C4-2B (cell line): ENCODE results near the gene NUDCD3.

Experiments used
- H3K27ac ChIP-seq: fragments of 450-650 bp; 2 replicates; pipeline ENCODE4 v1.5.1; 2017
- CTCF ChIP-seq: fragments of 450-650 bp; conservative IDR thresholded peaks from 2 replicates; pipeline ENCODE4 v1.5.1; 2017; ENCODE audit warnings: mild to moderate bottlenecking
- ZFX ChIP-seq: fragments of 450-650 bp; IDR thresholded peaks from 2 replicates; pipeline ENCODE4 v1.6.1; 2017

The NUDCD3 gene

DNA sequence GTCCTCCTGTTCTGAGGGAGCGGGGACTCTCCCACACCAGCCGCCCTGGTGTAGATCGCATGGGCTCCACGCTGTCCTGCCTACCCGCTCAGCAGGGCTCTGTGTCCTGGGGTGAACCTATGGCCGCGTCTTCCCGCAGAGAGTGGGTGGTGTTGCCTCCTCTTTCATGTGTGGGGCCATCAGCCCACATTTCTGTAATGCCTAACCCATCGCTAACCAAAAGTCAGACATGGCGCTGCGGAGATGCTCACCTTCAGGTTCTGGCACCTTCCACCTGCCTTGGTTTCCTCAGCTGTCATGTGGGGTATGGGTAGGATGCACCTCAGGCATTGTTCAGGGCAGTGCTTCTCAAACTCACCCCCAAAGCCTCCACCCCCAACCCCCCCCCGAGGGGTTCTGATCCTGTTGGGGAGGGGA, 114.5 kb downstream of the NUDCD3 start:
- no peak for TF ChIP-seq ZFX
- TF ChIP-seq CTCF: no peak
- H3K27ac ChIP-seq: no peak overlapping the region

GRCh38 chr7:44375236-44375699, 115.2 kb downstream of the NUDCD3 start:
- TF ChIP-seq ZFX: no peak
- TF ChIP-seq CTCF: no peak; the same call in 1 of the 2 replicates
- H3K27ac ChIP-seq: no peak overlapping the region

DNA sequence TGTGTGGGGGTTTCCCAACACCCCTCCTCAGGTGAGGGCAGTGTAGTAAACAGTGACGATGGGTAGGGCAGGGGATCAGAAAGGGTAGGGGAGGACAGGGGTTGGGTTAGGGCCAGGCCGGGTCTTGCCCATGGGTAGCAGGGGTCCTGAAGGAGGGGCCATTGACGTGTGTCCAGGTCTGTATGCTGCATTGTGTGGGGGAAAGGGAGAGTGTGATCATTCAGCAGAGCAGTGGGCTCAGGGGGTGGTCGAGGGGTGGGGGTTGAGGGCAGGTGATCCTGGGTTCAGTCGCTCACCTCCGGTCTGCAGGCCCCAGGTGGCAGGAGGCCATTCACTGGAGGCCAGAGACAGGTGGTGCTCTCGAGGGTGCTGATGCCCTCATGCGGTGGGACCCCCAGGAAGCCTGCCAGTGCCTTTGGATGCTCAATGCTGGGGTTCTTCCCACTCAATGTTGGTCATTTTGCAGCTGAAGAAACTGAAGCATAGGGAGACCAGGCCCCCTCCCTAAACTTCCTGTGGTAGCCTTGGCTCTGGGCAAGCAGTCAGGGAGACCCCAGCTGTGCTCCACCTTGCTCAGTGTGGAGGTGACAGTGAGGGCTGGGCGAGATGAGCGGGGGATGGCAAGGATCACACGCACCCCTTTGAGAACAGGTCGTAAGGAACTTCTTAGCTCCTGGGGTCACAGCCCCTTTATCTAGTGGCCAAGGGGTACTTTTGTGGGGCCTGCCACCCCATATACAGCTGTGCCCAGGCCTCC, 116.3 kb downstream of the NUDCD3 start:
- TF ChIP-seq CTCF (no peak), ZFX (no peak)
- no peak overlapping the region for H3K27ac ChIP-seq

GRCh38 chr7:44373418-44373740, 117.1 kb downstream of the NUDCD3 start:
- no peak overlapping the region for H3K27ac ChIP-seq
- TF ChIP-seq CTCF (no peak), ZFX (no peak)

DNA sequence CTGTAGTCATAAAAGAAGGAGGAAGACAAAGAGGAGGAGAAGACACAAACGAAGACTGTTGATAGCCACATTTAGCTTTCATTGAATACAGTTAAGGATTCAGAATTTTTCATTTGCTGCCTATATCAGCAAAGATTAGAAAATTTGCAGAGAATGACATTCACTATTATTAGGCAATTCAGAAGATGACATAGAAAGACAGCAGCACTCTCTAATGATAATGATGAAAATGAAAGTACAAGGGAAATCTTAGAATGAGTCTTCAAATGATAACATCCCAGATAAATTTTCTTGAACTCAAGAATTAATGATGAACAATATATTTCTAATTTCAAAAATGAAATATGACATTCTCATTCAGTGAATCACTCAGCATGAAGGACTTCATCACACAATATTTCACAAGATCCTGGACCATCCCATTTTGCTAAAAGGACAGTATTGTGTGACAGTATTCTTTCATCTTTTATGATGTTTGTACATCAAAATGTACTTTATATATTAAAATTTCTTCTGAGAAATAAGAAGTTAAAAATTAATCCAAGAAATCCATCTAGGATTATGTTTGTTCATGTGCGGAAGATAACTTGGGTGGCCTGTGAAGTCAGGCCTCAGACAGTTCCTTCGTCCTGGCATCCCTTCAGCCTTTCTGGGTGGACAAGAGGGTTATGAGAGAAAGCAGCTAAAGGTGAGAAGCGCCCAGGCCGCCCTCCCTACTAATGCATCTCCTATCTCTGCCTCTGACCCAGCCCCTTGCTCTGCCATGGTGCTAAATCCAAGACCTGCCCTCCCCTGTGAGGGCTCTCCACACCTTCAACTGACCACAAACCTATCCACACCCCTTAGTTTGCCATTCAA, 117.7 kb downstream of the NUDCD3 start:
- TF ChIP-seq ZFX (no peak), CTCF (no peak)
- no peak overlapping the region for H3K27ac ChIP-seq

GRCh38 chr7:44368885-44369284, 121.6 kb downstream of the NUDCD3 start:
- no peak for TF ChIP-seq ZFX
- TF ChIP-seq CTCF: no peak
- H3K27ac ChIP-seq: no peak overlapping the region

DNA sequence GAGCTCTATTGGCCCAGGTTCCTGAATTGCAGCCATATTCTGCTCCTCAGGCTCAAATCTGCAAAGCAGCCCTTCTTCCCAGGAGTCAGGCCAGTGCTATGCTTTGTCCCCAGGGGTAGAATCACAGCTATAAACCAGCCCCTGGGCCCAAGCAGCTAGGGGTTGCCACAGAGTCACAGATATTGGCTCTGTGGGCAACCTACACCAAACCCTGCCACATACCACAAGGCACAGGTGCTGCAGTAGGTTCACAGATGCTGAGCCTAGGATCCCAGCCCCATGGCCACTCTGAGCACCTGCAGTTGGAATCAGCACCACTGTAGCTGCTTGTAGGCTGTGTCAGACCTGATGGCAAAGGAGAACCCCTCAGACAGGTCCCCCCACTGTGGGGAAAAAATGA, 122.0 kb downstream of the NUDCD3 start:
- no peak overlapping the region for H3K27ac ChIP-seq
- TF ChIP-seq CTCF: no peak
- no peak for TF ChIP-seq ZFX
